CD4-positive, CD25-positive, alpha-beta regulatory T cell (primary cell): Measurements from ENCODE around the gene BCL2L13. TPM values are rescaled to one million over a fixed set of nuclear protein-coding genes. Genes with fewer than 3 reads are reported as not detected.

Experiments
- ATAC-seq, 2 donors: fragments of 150-1000 bp; cut with Tn5 transposase; one replicate each; pipeline ENCODE4 v1.10.0; 2021; ENCODE audit warnings: low read depth in 2 of 2, moderate number of reproducible peaks in 2 of 2, moderate library complexity in 1 of 2
- DNase-seq, 3 donors: peaks; one replicate each; pipeline versions ENCODE4 v3.0.0 to v3.0.0-alpha.2; 2012 to 2022; ENCODE audit warnings: mixed read lengths in 1 of 3
- H3K27ac ChIP-seq: one replicate; pipeline ENCODE4 v1.7.0; 2013; ENCODE audit warnings: mild to moderate bottlenecking, low read length; ENCODE audit not compliant: insufficient read depth, poor library complexity, severe bottlenecking
- H3K27me3 ChIP-seq: one replicate; pipeline ENCODE4 v1.7.0; 2013; ENCODE audit warnings: low read length; ENCODE audit not compliant: control insufficient read depth, insufficient read depth
- H3K36me3 ChIP-seq: one replicate; pipeline ENCODE4 v1.7.0; 2013; ENCODE audit warnings: mild to moderate bottlenecking, low read length, moderate library complexity; ENCODE audit not compliant: control insufficient read depth, insufficient read depth
- H3K4me1 ChIP-seq: 2 replicates; pipeline ENCODE4 v1.7.0; 2013; ENCODE audit warnings: mild to moderate bottlenecking, low read length; ENCODE audit not compliant: insufficient read depth, control insufficient read depth, poor library complexity, severe bottlenecking
- H3K4me3 ChIP-seq: one replicate; pipeline ENCODE4 v1.7.0; 2013; ENCODE audit warnings: low read depth, mild to moderate bottlenecking, low read length, moderate library complexity
- H3K9me3 ChIP-seq, 2 experiments: 1 replicate in 1 of 2; 2 replicates in 1 of 2; pipeline ENCODE4 v1.7.0; 2013; ENCODE audit warnings: low read length in 2 of 2, mild to moderate bottlenecking in 1 of 2, moderate library complexity in 1 of 2; ENCODE audit not compliant: control insufficient read depth in 2 of 2
- H3K27ac Mint-ChIP-seq, 3 donors: one replicate each; pipeline ENCODE4 v1.8.0; 2020 to 2022; ENCODE audit warnings: mild to moderate bottlenecking in 3 of 3, mixed read lengths in 3 of 3, moderate library complexity in 2 of 3
- H3K27me3 Mint-ChIP-seq: one replicate; pipeline ENCODE4 v1.8.0; 2022; ENCODE audit warnings: mild to moderate bottlenecking, mixed read lengths
- H3K36me3 Mint-ChIP-seq: one replicate; pipeline ENCODE4 v1.8.0; 2020; ENCODE audit warnings: mixed read lengths
- H3K4me1 Mint-ChIP-seq, 4 donors: one replicate each; pipeline ENCODE4 v1.8.0; 2020 to 2022; ENCODE audit warnings: mixed read lengths in 4 of 4, mild to moderate bottlenecking in 1 of 4
- H3K4me3 Mint-ChIP-seq, 4 donors: one replicate each; pipeline ENCODE4 v1.8.0; 2020 to 2022; ENCODE audit warnings: mild to moderate bottlenecking in 4 of 4, mixed read lengths in 4 of 4, moderate library complexity in 3 of 4
- H3K9me3 Mint-ChIP-seq, 7 donors: one replicate each; pipeline ENCODE4 v1.8.0; 2020 to 2022; ENCODE audit warnings: mixed read lengths in 7 of 7, mild to moderate bottlenecking in 3 of 7, moderate library complexity in 2 of 7
- polyA plus RNA-seq, 4 donors: library from polyadenylated mRNA; unstranded; fragments of 300-500 nt; fragmentation: Illumina TruSeq; gene quantifications; one replicate each; pipeline ENCODE4 v1.2.3, GENCODE V29; 2021
- total RNA-seq: library from RNA; stranded (reverse); gene quantifications from one replicate; pipeline ENCODE4 v1.2.3, GENCODE V29; 2022

The BCL2L13 gene
- total and polyA plus RNA-seq, 5 donors from 2014 or later = 24.5 to 43.8 (median 39.5) TPM

DNA sequence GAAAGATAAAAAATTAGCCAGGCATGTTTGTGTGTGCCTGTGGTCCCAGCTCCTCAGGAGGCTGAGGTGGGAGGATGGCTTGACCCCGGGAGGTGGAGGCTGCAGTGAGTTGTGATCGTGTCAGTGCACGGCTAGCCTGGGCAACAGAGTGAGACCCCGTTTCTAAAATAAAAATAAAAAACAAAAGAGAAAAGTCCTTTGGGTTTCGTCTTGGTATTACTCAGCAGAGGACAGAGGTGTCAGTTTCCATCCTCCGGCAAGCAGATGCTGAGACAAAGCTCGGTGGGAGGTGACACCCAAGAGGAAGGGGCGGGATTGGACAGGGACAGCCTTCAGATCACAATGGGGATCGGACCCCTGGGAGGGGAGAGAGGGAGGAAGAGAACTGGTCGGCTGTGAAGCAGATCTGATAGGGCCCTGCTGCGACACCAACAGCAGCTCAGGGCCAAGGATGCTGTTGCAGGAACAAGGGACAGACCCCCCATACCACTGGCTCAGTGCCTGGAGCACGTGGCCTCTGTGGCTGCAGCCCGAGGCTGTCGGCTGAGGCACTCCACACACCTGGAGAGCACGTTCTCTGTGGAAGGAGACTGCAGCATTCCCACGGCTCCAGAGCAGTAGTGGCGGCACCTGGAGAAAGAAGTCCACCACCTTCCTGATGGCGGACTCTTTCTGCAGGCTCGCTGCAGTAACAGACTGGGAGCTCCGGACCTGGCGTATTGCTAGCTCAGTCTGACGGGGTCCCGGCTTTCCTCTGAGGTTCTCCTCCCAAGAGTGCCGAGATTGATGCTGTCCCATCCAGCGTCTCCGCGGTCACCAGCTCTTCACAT is 140.9 kb downstream of the BCL2L13 start:
- H3K27ac ChIP-seq = no peak overlapping the region
- ATAC-seq (no peak), DNase-seq (peak in 1 of 3 donors; percentile 49)
- H3K36me3 ChIP-seq = no peaks in the 10 kb centered on the region
- H3K4me3 ChIP-seq = peak overlapping the region; percentile 7
- Mint-ChIP-seq H3K4me1 (peaks cover 14 to 71% (median 39%) of the 10 kb centered on the region in 4 donors), H3K4me3 (peak overlapping the region; percentile 83 to 99 (median 92)), H3K27me3 (peaks cover 4% of the 10 kb centered on the region), H3K36me3 (peaks cover 6% of the 10 kb centered on the region), H3K27ac (peak overlapping the region in 2 of 3 donors; percentile 90 to 99), H3K9me3 (peaks cover 0 to 3% (median 0%) of the 10 kb centered on the region in 7 donors)
- H3K27me3 ChIP-seq = no peaks in the 10 kb centered on the region
- peaks cover 70% of the 10 kb centered on the region for H3K4me1 ChIP-seq
- no peaks in the 10 kb centered on the region for H3K9me3 ChIP-seq

DNA sequence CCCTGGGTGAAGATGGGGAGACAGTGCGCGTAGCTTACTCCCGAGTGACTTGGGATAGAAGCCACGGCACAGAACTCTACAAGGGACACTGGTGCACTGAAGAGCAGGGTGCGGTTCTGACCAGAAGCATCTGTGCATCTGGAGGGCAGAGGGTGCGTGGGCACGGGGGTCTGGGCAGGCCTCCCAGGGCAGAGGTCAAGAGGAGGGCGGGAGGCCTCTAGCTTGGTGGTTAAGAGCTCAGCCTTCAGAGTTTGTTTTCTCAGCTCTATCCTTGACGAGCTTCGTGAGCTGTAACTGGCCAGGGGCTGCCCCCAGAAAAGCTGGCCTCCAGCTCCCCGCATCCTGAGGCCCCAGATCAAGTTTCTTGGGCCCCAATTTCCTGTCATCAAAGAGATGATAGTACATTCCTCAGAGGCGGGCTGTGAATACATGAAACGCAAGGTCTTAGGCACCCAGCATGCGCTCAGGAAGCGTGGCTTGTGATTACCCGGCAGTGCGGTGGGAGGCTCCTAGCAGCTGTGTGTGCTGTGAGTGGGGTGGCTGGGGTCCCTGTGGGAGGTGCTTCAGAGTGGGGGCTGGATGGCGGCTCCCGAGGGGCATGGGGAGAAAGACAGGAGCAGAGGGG is 141.7 kb downstream of the BCL2L13 start:
- ATAC-seq (no peak), DNase-seq (no peak)
- H3K27me3 Mint-ChIP-seq = peaks cover 4% of the 10 kb centered on the region
- Histone ChIP-seq H3K4me1 (peaks cover 63% of the 10 kb centered on the region), H3K27me3 (no peaks in the 10 kb centered on the region), H3K27ac (no peak overlapping the region), H3K36me3 (no peaks in the 10 kb centered on the region), H3K9me3 (no peaks in the 10 kb centered on the region), H3K4me3 (no peak overlapping the region)
- H3K9me3 Mint-ChIP-seq = peaks cover 0 to 3% (median 0%) of the 10 kb centered on the region in 7 donors
- peak overlapping the region in 1 of 3 donors; percentile 90 for H3K27ac Mint-ChIP-seq
- H3K4me1 Mint-ChIP-seq = peaks cover 11 to 63% (median 35%) of the 10 kb centered on the region in 4 donors
- peak overlapping the region in 3 of 4 donors; percentile 50 to 99 (median 63) for H3K4me3 Mint-ChIP-seq
- peaks cover 6% of the 10 kb centered on the region for H3K36me3 Mint-ChIP-seq

Other genes with a start within 250 kb of the BCL2L13 start
- not detected for gene SLC25A18, start 75.3 kb upstream of the BCL2L13 start, total RNA-seq
- under 1 TPM in 1 of 4 donors, not detected in 3; 0.09 TPM for gene SLC25A18, start 75.3 kb upstream of the BCL2L13 start, polyA plus RNA-seq
- gene ATP6V1E1, start 10.0 kb upstream of the BCL2L13 start, total RNA-seq = 68.6 TPM
- gene ATP6V1E1, start 10.0 kb upstream of the BCL2L13 start, polyA plus RNA-seq = 100 to 1,000 TPM; 114 to 138 (median 127) TPM
- gene BID, start 135.7 kb downstream of the BCL2L13 start, total RNA-seq = 17.6 TPM
- gene BID, start 135.7 kb downstream of the BCL2L13 start, polyA plus RNA-seq = 10 to 100 TPM; 56.2 to 84.0 (median 71.2) TPM